Fibroblast of villous mesenchyme (primary cell): ENCODE data around the gene ATG16L1. TPM values are rescaled to one million over a fixed set of nuclear protein-coding genes. Genes with fewer than 3 reads are reported as not detected.
A peak's percentile ranks its signal among the peaks of the same experiment; 100 is the strongest.

ENCODE experiments used
- DNase-seq: peaks from one replicate; pipeline ENCODE4 v3.0.0-alpha.2; 2010; ENCODE audit warnings: low read depth
- H3K4me3 ChIP-seq: 2 replicates; pipeline ENCODE4 v1.5.1; 2011; ENCODE audit warnings: low read depth, mild to moderate bottlenecking, low read length
- CTCF ChIP-seq: IDR thresholded peaks from 2 replicates; pipeline ENCODE4 v1.5.1; 2012; ENCODE audit warnings: low read depth, mild to moderate bottlenecking, low read length; ENCODE audit not compliant: insufficient read depth
- total RNA-seq: library from RNA; depleted of rRNA; stranded (reverse); fragments of >200 nt; gene quantifications from 2 replicates; pipeline ENCODE4 v1.2.3, GENCODE V29; 2012

Gene ATG16L1
- total RNA-seq, result 27.4 and 41.0 TPM in 2 replicates

- TF ChIP-seq CTCF, result peak; percentile 95
- DNase-seq, result peak; percentile 97
- peak within 1 kb of the TSS; percentile 79 for H3K4me3 ChIP-seq
Observed at GRCh38 chr2:233251306-233252116, at the start of gene ATG16L1. Gene ATG16L1, plus strand, starts transcription at chr2:233251673. Its CDS starts 155 bp downstream, at chr2:233251828.

GRCh38 chr2:233202531-233202944 lies 48.9 kb upstream of the ATG16L1 start:
- DNase-seq, result no peak
- no peak overlapping the region for H3K4me3 ChIP-seq
- no peak for TF ChIP-seq CTCF

DNA sequence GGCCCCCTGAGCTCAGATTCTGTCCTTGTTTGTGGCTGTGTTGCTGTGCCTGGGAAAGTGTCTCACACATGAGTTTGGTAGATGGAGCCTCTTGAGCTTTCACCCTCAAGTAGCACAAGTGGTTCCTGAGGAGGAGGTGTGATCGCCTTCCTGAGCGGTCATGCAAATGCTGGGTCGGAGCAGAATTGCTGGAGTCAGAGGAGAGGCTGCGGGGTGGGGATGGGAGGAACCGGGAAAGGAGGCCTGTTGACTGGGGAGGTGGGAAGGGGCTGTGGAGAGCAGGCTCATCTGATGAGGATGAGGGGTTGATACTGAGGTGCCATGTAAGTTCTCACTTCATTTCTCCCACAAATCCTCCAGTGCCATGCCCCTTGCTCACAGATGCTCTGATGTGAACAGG lies 48.4 kb upstream of the ATG16L1 start:
- no peak for TF ChIP-seq CTCF
- H3K4me3 ChIP-seq, result no peak overlapping the region
- DNase-seq, result no peak

- H3K4me3 ChIP-seq, result no peak overlapping the region
- TF ChIP-seq CTCF, result no peak
- no peak for DNase-seq
Observed at GRCh38 chr2:233204286-233204936, 47.1 kb upstream of the ATG16L1 start.

DNA sequence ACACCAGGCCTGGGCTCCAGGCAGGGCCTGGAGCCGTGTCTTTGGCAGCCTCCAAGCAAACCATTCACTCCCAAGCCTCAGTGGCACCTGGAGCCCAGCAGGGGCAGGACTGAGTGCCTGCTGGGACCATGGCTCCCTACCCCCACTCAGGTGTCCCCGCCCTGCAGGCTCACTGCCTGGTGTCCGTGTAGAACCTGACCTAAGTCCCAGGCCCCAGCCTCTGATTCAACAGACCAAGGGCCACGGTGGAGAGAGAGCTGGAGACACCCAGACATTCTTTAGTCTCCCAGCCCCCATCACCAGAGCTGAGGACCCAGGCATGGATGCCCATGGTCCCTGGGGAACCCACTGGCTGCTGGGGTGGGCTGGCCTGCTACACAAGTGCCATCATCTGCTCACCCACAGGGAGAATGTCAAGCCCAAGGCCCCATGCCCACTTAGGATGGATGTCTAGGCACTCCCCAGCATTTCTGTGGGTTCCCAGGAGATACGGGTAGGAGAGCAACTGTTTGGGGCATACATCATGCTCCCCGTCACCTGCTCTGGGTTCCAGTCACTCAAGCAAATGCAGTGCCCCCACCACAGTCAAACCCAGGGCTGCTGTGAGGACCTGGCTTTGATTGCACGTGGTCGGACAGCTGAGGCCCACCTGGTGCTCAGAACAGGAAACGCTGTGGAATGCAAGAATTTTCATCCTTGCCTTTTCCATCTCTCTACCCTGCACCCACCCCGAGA lies 42.9 kb upstream of the ATG16L1 start:
- no peak overlapping the region for H3K4me3 ChIP-seq
- TF ChIP-seq CTCF, result no peak
- DNase-seq, result no peak

GRCh38 chr2:233209117-233209532 lies 42.3 kb upstream of the ATG16L1 start:
- TF ChIP-seq CTCF, result no peak
- H3K4me3 ChIP-seq, result no peak overlapping the region
- no peak for DNase-seq
